ENCODE measurements around the gene PAK5. TPM values are rescaled to one million over a fixed set of nuclear protein-coding genes. Genes with fewer than 3 reads are reported as not detected.

PAK5 gene
- total RNA-seq, 1 experiment from 2014 or later, result not detected

GRCh38 chr20:9689041-9689440 lies 149.8 kb downstream of the PAK5 start:
- no peaks in the 10 kb centered on the region for H3F3A ChIP-seq (ENCODE audit: insufficient read depth, low read depth)
- CTCF ChIA-PET, result no interaction called here

GRCh38 chr20:9686866-9687265 lies 152.0 kb downstream of the PAK5 start:
- H3F3A ChIP-seq (ENCODE audit: insufficient read depth, low read depth), result no peaks in the 10 kb centered on the region
- H3K9me2 ChIP-seq (ENCODE audit: insufficient read depth), result no peaks in the 10 kb centered on the region
- H3K9me3 ChIP-seq (ENCODE audit: insufficient read depth, low read depth), result no peaks in the 10 kb centered on the region
- no peaks in the 10 kb centered on the region for H3K36me3 ChIP-seq (ENCODE audit: low read depth)
- no peaks in the 10 kb centered on the region for H3K4me1 ChIP-seq (replicated peaks; ENCODE audit: insufficient read depth)
- no peak for TF ChIP-seq EZH2 (IDR thresholded peaks at IDR 0.05; ENCODE audit: low read depth)
- no peak for TF ChIP-seq CTCF (conservative IDR thresholded peaks at IDR 0.05)
- ChIA-PET CTCF (no interaction called here), POLR2A (ENCODE audit: unreplicated experiment) (no interaction called here)
- no peaks in the 10 kb centered on the region for H3K79me2 ChIP-seq (ENCODE audit: low read depth)
- H3K4me3 ChIP-seq, result no peak overlapping the region
- peaks cover 10% of the 10 kb centered on the region; the same call in 1 of the 2 replicates for H3K27me3 ChIP-seq (ENCODE audit: insufficient read depth, low read depth)
- H4K20me1 ChIP-seq (ENCODE audit: insufficient read depth), result no peaks in the 10 kb centered on the region
- DNase-seq, result no peak
- no peak overlapping the region for H3K27ac ChIP-seq
- BruUV-seq (replicated peaks), result no TSS peak
- intact Hi-C loops (cut with micrococcal nuclease; ENCODE audit: unreplicated experiment), result no loop called here
- H3K4me2 ChIP-seq, result no peak overlapping the region
- H2AFZ ChIP-seq, result no peak overlapping the region

More at GRCh38 chr20:9689041-9689440, 149.8 kb downstream of the PAK5 start:
- H3K4me2 ChIP-seq, result no peak overlapping the region
- no peak overlapping the region for H3K4me3 ChIP-seq
- H3K9me3 ChIP-seq (ENCODE audit: insufficient read depth, low read depth), result no peaks in the 10 kb centered on the region
- TF ChIP-seq CTCF (conservative IDR thresholded peaks at IDR 0.05) (no peak), EZH2 (IDR thresholded peaks at IDR 0.05; ENCODE audit: low read depth) (no peak)
- H3K4me1 ChIP-seq (replicated peaks; ENCODE audit: insufficient read depth), result no peaks in the 10 kb centered on the region
- no peaks in the 10 kb centered on the region for H3K9me2 ChIP-seq (ENCODE audit: insufficient read depth)
- POLR2A ChIA-PET (ENCODE audit: unreplicated experiment), result no interaction called here
- no peak for DNase-seq
- no peak overlapping the region for H2AFZ ChIP-seq
- no peaks in the 10 kb centered on the region for H3K36me3 ChIP-seq (ENCODE audit: low read depth)
- BruUV-seq (replicated peaks), result no TSS peak
- no peaks in the 10 kb centered on the region for H4K20me1 ChIP-seq (ENCODE audit: insufficient read depth)
- H3K27me3 ChIP-seq (ENCODE audit: insufficient read depth, low read depth), result no peaks in the 10 kb centered on the region
- intact Hi-C loops (cut with micrococcal nuclease; ENCODE audit: unreplicated experiment), result no loop called here
- no peaks in the 10 kb centered on the region for H3K79me2 ChIP-seq (ENCODE audit: low read depth)
- H3K27ac ChIP-seq, result no peak overlapping the region

GRCh38 chr20:9686455-9686854 lies 152.4 kb downstream of the PAK5 start:
- no peak for TF ChIP-seq EZH2 (IDR thresholded peaks at IDR 0.05; ENCODE audit: low read depth)
- no peak for TF ChIP-seq CTCF (conservative IDR thresholded peaks at IDR 0.05)
- no peaks in the 10 kb centered on the region for H3K4me1 ChIP-seq (replicated peaks; ENCODE audit: insufficient read depth)
- H3K4me2 ChIP-seq, result no peak overlapping the region
- H3K9me2 ChIP-seq (ENCODE audit: insufficient read depth), result no peaks in the 10 kb centered on the region
- no peak overlapping the region for H3K4me3 ChIP-seq
- no peaks in the 10 kb centered on the region for H3K36me3 ChIP-seq (ENCODE audit: low read depth)
- H3K27ac ChIP-seq, result no peak overlapping the region
- ChIA-PET CTCF (no interaction called here), POLR2A (ENCODE audit: unreplicated experiment) (no interaction called here)
- no peak overlapping the region for H2AFZ ChIP-seq
- peaks cover 10% of the 10 kb centered on the region; the same call in 1 of the 2 replicates for H3K27me3 ChIP-seq (ENCODE audit: insufficient read depth, low read depth)
- no TSS peak for BruUV-seq (replicated peaks)
- H3K79me2 ChIP-seq (ENCODE audit: low read depth), result no peaks in the 10 kb centered on the region
- no peaks in the 10 kb centered on the region for H4K20me1 ChIP-seq (ENCODE audit: insufficient read depth)
- no peaks in the 10 kb centered on the region for H3K9me3 ChIP-seq (ENCODE audit: insufficient read depth, low read depth)
- intact Hi-C loops (cut with micrococcal nuclease; ENCODE audit: unreplicated experiment), result no loop called here
- no peak for DNase-seq
- H3F3A ChIP-seq (ENCODE audit: insufficient read depth, low read depth), result no peaks in the 10 kb centered on the region

Measured in PC-9 (cell line).